NCI-H187 (cell line): ENCODE data around the gene LRRC72.
"Not testable (repeated sequence)": the region's sequence is repeated elsewhere in the genome, so short reads cannot be mapped to it uniquely, and the experiment has no call there.

Experiments
- DNase-seq, 2 experiments: peaks; one replicate each; lab custom pipeline; 2025; lab: John Stamatoyannopoulos, UW

The LRRC72 gene

GRCh38 chr7:16581286-16581685 is 54.7 kb downstream of the LRRC72 start:
- no peak for DNase-seq

DNA sequence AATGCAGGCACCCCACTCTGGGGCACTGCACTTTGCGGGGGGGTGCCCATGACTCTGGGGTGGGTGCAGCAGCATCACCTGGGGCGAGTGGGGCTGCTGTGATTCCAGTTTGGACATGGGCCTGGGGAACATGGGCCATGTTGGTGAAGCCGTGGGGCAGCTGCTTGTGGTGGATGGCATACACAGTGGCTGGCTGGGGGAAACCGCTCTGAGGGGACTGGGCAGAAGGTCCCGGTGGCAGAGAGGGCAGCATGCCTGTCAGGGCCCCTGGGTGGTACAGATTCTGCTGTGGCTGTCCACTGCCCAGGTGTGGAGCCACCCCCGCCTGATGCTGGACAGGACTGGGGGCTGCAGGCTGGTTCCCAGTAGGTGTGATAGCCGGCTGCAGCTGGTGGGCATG is 57.2 kb downstream of the LRRC72 start:
- DNase-seq = no peak

GRCh38 chr7:16585540-16585939 is 58.9 kb downstream of the LRRC72 start:
- no peak for DNase-seq

- DNase-seq = no peak
Observed at GRCh38 chr7:16586081-16586874, 59.7 kb downstream of the LRRC72 start.

GRCh38 chr7:16587129-16587528 is 60.5 kb downstream of the LRRC72 start:
- DNase-seq = no peak

DNA sequence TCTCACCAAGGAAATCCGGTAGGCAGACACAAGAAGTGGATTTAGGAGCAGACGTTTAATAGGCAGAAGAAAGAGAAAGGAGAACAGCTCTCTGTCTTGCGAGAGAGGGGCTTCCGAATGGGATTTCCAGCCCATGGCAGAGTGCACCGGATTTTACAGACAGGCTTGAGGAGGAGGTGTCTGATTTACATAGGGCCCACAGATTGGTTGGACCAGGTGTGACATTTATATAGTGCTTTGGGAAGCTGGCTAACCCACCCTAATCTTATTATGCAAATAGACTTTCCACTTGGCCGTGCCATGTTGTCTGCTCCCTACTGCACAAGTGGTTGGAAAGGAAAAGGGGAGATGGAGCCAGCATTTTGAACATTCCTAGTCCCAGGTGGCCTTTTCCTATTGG is 61.2 kb downstream of the LRRC72 start:
- peak in 1 of 2 experiments; percentile 13 for DNase-seq

DNA sequence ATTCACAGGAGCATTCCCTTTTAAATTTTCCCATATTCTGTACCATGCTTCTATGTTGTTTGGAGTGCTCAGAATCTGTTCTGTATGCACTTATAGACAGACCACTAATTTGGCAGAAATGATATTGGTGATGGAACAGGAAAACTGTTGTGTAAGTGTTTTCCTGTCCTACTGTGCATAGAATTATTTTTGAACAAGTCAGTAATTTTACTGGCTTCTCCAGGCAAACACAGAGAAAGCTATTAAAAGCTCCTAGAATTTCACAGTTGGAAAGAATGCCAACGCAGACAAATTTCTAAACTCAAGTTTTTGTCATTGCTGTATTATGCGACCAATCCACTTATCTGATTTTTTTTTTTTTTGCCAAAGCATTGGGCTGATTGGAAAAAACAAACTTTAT is 63.3 kb downstream of the LRRC72 start:
- DNase-seq = no peak

DNA sequence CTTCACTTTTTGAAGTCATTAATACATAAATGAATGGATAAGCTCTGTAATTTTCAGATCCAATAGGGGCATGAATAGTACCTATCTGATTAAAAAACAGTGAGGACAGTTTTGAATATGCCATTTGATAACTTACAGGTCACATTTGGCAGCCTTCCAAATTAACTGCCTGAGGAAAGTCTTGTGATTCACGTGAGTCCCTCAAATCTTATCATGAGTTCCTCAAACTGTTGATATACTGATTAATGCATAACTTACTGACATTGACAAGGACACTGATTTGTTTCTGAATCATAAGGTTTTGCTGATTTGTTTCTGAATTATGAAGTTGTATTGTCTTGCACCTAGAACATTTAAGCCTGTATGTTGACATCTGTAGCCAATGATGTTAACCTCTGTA is 63.8 kb downstream of the LRRC72 start:
- DNase-seq = no peak

- DNase-seq = no peak
Observed at GRCh38 chr7:16592395-16592794, 65.8 kb downstream of the LRRC72 start.

DNA sequence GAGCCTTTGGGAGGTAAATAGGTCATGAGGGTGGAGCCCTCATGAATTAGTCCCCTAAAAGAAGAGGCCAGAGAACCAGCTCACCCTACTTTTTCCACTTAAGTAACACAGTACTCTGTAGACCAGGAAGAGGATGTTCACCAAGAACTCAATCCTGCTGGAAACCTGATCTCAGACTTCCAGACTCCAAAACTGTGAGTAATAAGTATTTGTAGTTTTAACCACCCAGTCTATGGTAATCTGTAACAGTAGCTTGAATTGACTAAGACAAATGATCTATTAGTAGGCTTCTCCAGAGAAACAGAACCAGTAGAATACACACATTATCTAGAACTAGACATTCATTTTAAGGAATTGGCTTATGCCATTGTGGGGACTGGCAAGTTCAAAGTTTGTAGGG is 67.4 kb downstream of the LRRC72 start:
- DNase-seq = no peak

GRCh38 chr7:16594676-16595075 is 68.1 kb downstream of the LRRC72 start:
- no peak for DNase-seq

DNA sequence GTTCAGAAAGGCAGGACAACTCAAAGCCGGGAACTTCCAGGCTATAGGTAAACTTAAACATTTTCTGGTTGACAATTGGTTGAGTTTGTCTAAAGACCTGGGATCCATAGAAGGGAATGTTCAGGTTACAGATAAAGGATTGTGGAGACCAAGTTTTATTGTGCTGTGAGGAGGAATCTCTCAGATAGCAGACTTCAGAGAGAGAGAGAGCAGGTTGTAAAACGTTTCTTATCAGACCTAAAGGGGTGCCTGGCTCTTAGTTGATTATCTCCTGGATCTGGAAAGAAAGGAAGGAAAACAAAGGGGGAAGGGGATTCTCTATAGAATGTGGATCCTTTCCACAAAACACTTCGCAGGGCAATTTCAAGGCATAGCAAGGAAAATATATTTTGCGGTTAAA is 69.0 kb downstream of the LRRC72 start:
- DNase-seq = not testable (repeated sequence)

DNA sequence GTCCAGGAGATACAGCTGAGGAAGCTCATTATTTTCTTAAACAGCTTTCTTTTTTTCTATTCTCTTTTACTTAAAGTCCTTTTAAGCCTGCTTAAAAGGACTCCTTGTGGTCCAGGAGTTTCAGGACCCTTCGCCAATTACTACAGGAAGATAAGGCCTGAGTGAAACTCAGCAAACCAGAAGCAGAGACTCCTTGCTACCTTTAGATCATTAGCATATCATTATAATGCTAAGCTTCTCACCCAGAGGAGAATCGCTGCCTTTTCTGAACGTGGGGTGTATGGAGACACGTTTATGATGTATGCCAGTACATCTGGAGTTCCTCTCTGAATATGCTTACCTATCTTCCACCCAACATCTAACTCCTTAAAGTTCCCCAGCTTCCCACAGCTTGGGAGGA is 71.4 kb downstream of the LRRC72 start:
- DNase-seq = no peak

DNA sequence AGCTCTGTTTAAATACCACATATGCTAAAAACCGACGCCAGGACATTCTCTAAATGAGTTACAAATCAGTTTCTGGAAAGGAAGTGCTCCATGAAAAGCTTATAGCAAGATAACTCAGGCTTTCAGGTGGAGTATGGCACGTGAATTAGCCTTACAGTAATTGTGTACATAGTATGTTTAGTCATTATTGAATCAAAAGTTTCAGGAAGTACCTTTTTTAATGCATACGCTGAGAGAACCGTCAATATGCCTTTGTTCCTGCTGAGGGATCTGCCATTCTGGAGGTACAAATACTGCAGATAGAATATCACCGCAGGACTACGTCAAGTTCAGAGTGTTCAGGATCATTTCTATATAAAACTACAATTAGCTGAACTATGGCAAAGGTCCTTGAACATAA is 73.2 kb downstream of the LRRC72 start:
- no peak for DNase-seq

DNA sequence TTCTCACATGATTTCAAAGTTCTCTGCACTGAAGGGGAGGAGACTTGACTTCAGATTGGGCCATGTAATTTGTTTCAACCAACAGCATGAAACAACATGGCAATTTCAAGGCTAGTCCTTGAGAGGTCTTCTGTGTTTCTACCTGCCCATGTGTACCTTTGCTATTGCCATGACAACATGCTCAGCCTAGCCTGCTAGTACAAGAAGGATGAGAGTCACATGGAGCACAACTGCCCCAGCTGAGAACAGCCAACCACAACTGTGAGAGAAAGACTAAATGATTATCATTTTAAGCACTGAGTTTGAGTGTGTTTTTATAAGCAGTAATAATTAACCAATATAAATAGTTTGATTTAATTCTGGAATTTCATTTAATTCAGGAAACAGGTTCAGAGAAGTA is 77.0 kb downstream of the LRRC72 start:
- DNase-seq = no peak

- no peak for DNase-seq
Observed at GRCh38 chr7:16604054-16604453, 77.4 kb downstream of the LRRC72 start.

- no peak for DNase-seq
Observed at GRCh38 chr7:16606704-16607103, 80.1 kb downstream of the LRRC72 start.

DNA sequence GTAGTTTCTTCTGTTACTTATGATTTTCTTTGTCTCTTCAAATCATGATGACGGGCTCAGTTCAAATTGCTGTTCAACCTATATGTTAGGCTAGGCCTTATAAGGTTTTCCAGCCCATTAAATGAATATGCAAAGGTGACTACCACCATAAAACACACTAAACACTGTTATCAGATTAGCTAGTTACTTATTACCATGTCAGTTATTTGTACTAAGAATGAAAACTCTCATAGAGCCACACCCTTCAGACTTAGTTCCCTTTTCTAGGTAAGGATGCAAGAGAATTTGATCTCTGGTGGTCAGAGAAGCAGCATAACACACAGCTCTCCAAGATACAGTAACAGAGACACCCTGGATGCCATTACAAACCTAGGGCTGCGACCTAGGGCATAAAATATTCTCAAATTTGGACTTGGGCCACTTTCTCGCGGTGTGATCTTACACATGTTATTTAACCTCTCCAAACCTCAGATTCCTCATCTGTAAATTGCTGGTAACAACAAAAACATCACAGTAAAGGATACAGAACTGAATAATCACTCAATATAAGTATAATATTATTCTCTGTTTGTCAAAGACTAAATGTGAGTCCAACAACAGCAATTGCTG is 83.3 kb downstream of the LRRC72 start:
- no peak for DNase-seq

DNA sequence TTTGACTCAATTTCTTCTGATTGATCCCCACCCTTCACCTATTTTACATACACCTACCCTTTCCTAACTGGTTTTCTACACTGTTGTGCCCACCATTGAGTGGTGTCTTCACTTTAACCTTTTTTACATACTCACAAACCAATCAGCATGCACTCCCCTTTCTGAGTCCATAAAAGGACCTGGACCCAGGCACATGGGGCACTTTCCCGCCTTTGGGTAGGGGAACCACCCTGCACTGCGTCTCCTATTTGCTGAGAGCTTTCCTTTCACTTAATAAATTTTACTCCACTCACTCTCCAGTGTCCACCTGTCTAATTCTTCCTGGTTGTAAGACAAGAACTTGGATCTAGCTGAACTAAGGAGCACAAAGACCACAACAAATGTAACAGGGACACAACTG is 85.1 kb downstream of the LRRC72 start:
- no peak for DNase-seq

- DNase-seq = no peak
Observed at GRCh38 chr7:16615228-16615627, 88.6 kb downstream of the LRRC72 start.

DNA sequence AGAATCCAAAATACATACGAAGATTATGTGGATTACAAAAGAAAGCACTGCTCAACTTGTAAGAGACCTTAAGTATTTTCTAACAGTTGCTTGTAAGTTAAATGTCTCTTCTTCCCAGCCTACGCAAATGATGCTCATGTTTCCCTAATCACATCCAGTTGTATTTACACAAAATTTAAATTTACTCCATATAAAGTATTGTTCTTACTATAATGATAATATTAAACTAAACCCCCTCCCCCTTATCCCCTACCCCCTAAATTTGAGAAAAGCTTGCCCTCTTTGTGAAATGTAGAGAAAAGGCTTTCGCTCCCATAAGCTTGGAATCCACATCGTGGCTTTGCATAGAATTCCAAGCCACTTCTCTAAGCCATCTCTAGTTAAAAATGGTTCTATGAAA is 89.5 kb downstream of the LRRC72 start:
- DNase-seq = no peak

- DNase-seq = no peak
Observed at GRCh38 chr7:16616542-16616941, 89.9 kb downstream of the LRRC72 start.

DNA sequence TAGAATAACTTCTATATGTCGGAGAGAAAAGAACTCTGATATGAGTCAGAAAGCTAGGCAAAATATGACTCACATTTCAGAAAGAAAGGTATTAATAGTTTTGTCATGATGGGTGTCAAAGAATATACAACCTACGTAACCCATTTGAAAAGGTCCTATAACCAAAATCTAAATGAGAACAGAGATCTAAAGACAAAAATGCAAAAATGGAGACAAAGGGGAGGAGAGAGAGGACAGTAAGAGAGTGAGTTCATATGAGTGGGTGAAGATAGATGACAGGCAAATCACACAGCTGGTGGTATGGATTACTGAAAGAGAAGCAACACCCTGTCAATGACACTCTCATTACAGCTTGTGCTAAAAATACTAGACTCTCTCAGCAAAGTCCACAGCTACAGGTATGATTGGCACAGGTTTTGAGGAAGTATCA is 93.4 kb downstream of the LRRC72 start:
- no peak for DNase-seq

- DNase-seq = no peak
Observed at GRCh38 chr7:16626388-16626787, 99.8 kb downstream of the LRRC72 start.
